HCT116 (cell line): ENCODE data around the gene CHRNE.

Experiments
- ATF3 ChIP-seq: IDR thresholded peaks from 2 replicates; pipeline ENCODE4 v1.6.1; 2012
- CBX3 ChIP-seq: IDR thresholded peaks from 2 replicates; pipeline ENCODE4 v1.6.1; 2012; ENCODE audit warnings: low read depth
- CEBPB ChIP-seq: IDR thresholded peaks from 2 replicates; pipeline ENCODE4 v1.6.1; 2012; ENCODE audit warnings: low read depth
- CTCF ChIP-seq, 3 experiments: fragments of 200-600 bp in 1 of 3; sonication (generic) in 1 of 3; IDR thresholded peaks in 2 of 3; conservative IDR thresholded peaks in 1 of 3; 2 replicates each; pipeline ENCODE4 v1.5.1; 2012 to 2017; ENCODE audit warnings: low read depth in 2 of 3, low read length in 2 of 3, antibody characterized with exemption in 1 of 3, borderline replicate concordance in 1 of 3, control low read depth in 1 of 3, mild to moderate bottlenecking in 1 of 3, mixed read lengths in 1 of 3, mixed run types in 1 of 3, moderate library complexity in 1 of 3; ENCODE audit not compliant: insufficient read depth in 1 of 3
- EGR1 ChIP-seq: IDR thresholded peaks from 2 replicates; pipeline ENCODE4 v1.6.1; 2012; ENCODE audit warnings: low read depth
- EZH2 ChIP-seq: fragments of 200-600 bp; sonication (generic); IDR thresholded peaks from 2 replicates; pipeline ENCODE4 v1.6.1; 2017; ENCODE audit warnings: antibody characterized with exemption, mixed run types
- EZH2phosphoT487 ChIP-seq: fragments of 200-600 bp; IDR thresholded peaks from 2 replicates; pipeline ENCODE4 v1.6.1; 2018; ENCODE audit warnings: antibody characterized with exemption, borderline replicate concordance
- JUND ChIP-seq: IDR thresholded peaks from 2 replicates; pipeline ENCODE4 v1.6.1; 2012
- MAX ChIP-seq: IDR thresholded peaks from 2 replicates; pipeline ENCODE4 v1.6.1; 2012
- POLR2A ChIP-seq: IDR thresholded peaks from 2 replicates; pipeline ENCODE4 v1.7.0; 2011; ENCODE audit warnings: borderline replicate concordance; ENCODE audit not compliant: insufficient read depth, insufficient read length; ENCODE audit errors: extremely low read depth
- POLR2AphosphoS5 ChIP-seq: IDR thresholded peaks from 2 replicates; pipeline ENCODE4 v1.6.1; 2011; ENCODE audit warnings: mild to moderate bottlenecking, low read depth, low read length, moderate library complexity
- REST ChIP-seq: IDR thresholded peaks from 2 replicates; pipeline ENCODE4 v1.6.1; 2012; ENCODE audit warnings: low read depth
- ZFX ChIP-seq: fragments of 450-650 bp; IDR thresholded peaks from 2 replicates; pipeline ENCODE4 v1.6.1; 2017
- ZNF274 ChIP-seq: fragments of 200-500 bp; sonication (Bioruptor generic); IDR thresholded peaks from 2 replicates; pipeline ENCODE4 v1.6.1; 2014; ENCODE audit warnings: mild to moderate bottlenecking, low read depth, low read length, inconsistent platforms

- TF ChIP-seq CTCF (IDR thresholded peaks at IDR 0.05 in 2 of 3, conservative IDR thresholded peaks at IDR 0.05 in 1 of 3; ENCODE audit: borderline replicate concordance in 1 of 3, insufficient read depth in 1 of 3, low read depth in 2 of 3, low read length in 2 of 3) = no peak
- no peak for TF ChIP-seq POLR2AphosphoS5
- no peak for TF ChIP-seq EGR1
- no peak for TF ChIP-seq EZH2
- no peak for TF ChIP-seq ATF3
- TF ChIP-seq REST = no peak
- TF ChIP-seq MAX = no peak
- TF ChIP-seq JUND = no peak
- no peak for TF ChIP-seq POLR2A
- no peak for TF ChIP-seq CBX3
- TF ChIP-seq ZFX = no peak
- no peak for TF ChIP-seq CEBPB
- no peak for TF ChIP-seq EZH2phosphoT487
- TF ChIP-seq ZNF274 = no peak
Observed at GRCh38 chr17:4913994-4914393, 11.1 kb upstream of the CHRNE start.
